ENCODE data around the gene ASF1A.
"Not testable (repeated sequence)": the region's sequence is repeated elsewhere in the genome, so short reads cannot be mapped to it uniquely, and the experiment has no call there.

Gene ASF1A

GRCh38 chr6:118893807-118894424, at the start of gene ASF1A:
ASF1A (plus strand) TSS chr6:118894152; CDS start chr6:118894414, 262 bp downstream.
- DNase-seq (ENCODE audit: low read depth in 2 of 2) = peak; percentile 84 to 88

- no peak for DNase-seq (ENCODE audit: low read depth in 2 of 2)
Observed at GRCh38 chr6:118844915-118845314, 49.0 kb upstream of the ASF1A start.

GRCh38 chr6:118853408-118853807, 40.5 kb upstream of the ASF1A start:
- DNase-seq (ENCODE audit: low read depth in 2 of 2) = no peak

DNA sequence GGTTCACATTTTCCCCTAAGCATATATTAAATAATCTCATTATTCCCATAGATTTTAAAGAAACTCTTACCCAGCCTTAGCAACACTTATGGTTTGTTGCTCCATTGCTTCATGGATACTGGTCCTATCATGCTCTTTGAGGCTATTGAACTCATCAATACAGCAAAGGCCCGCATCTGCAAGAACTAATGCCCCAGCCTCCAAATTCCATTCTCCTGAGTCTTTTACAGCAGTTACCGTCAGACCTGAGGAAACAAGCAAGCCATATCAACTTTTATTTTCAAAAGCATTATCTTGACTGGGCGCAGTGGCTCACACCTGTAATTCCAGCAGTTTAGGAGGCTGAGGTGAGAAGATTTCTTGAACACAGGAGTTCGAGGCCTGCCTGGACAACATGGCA, 37.7 kb upstream of the ASF1A start:
- DNase-seq (ENCODE audit: low read depth in 2 of 2) = no peak

DNA sequence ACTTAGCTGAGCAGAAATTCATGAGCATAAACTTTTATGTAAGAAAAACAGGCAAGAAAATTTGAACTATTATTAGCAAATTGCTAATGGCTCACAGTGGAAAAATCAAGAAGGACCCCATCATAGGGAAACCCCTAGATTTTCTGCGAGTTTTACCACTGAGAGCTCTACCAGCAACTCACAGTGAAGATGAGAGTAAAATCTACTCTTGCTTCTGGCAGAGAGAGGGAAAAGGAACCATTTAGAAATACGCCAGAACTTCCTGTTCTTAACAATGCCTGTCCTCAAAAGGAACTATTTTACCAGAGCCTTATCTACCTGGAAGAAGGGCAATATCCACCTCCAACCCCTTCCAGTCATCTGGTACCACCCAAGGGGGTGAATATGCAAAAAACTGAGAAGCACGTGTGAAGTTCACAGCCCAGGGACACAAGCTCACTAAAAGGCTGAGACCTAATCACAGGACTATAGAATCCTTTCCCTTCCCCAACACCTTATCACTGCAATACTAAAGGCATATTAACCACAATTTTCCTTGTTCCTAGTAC, 34.4 kb upstream of the ASF1A start:
- no peak for DNase-seq (ENCODE audit: low read depth in 2 of 2)

DNA sequence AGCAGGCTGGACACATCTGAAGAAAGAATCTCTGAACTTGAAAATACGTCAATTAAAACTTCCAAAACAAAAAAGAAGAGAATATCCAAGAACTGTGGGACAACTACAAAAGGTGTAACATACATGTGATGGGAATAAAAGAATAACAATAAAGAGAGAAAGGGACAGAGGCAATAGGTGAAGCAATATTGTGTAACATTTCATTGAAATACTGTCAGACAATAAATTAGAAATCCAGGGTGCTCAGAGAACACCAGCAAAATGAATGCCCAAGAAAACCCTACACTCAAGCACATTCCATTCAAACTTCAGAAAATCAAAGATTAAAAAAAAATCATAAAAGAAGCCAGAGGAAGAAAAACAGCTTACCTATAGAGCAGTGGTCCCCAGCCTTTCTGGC, 33.6 kb upstream of the ASF1A start:
- no peak for DNase-seq (ENCODE audit: low read depth in 2 of 2)

DNA sequence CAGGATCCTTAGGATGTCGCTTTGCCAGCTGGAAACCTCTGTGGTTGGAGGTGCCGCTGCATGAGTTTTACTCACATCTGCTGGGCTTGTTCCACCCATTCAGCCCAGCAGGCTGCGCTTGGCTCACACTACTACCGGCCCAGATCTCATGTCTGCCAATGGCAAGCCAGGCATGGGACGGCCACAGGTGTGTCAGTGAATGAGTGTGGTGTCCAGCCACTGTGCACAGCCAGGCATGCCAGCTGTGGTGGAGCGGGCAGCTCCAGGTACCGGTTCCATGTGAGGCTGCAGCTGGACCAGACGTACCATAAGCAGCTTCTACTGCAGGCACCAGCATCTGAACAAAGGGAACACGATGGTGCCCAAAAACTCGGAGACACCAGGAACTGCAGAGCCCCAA, 33.1 kb upstream of the ASF1A start:
- no peak for DNase-seq (ENCODE audit: low read depth in 2 of 2)

DNA sequence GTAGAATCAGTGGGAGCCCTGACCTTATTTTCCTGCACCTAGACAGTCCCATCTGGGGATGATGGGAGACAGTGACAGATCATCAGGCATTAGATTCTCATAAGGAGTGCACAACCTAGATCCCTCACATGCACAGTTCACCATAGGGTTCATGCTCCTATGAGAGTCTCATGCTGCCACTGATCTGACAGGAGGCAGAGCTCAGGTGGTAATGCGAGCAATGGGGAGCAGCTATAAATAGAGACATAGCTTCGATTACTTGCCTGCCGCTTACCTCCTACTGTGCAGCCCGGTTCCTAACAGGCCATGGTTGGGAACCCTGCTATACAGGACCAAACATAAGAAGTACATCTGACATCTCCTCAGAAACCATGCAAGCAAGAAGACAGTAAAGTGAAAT, 31.5 kb upstream of the ASF1A start:
- no peak for DNase-seq (ENCODE audit: low read depth in 2 of 2)

DNA sequence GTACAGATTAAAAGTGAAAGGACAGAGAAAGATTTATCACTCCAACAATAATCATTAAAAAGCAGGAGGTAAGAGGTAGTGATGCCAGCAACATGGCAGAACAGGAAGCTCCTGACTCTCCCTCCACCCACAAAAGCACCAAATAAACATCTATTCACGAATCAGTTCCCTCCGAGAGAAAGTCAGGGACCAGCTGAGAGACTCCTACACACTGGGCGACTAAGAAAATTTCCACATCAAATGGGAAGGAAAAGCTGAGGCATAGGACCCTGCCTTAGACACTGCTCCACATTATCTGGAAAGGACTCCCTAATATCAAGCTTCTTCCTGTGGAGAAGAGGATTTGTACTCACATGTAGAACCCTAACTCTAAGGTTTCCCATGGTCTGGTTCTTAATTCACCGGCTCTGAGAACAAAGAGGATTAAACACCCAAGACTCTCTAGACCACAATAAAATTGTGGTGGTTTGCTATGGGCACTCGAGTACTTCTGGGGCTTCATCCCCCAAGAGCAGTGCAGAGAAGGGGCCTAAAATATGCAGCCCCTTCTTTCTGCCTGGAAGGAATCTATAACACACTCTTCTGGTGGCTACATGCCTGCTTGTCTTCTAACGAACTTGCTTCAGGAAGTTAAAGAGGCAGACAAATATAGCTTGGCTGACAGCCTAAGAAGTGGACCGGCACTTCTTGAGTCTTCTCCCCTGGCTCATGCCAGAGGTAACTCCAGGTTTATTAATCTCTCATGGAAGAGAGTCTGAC, 29.4 kb upstream of the ASF1A start:
- no peak for DNase-seq (ENCODE audit: low read depth in 2 of 2)

DNA sequence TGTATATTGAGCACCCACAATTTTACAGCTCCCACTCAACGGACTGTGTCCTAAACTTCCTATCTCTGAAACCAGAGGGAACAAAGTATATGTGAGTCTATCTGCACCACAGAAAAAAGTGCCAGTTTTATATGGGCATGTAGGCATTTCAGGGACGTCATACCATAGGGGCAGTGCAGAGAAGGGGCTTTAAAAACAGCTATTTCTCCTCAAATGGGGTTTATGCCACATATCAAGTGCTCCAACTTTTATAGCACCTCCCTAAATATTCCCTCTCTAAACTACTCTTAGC, 28.9 kb upstream of the ASF1A start:
- no peak for DNase-seq (ENCODE audit: low read depth in 2 of 2)

DNA sequence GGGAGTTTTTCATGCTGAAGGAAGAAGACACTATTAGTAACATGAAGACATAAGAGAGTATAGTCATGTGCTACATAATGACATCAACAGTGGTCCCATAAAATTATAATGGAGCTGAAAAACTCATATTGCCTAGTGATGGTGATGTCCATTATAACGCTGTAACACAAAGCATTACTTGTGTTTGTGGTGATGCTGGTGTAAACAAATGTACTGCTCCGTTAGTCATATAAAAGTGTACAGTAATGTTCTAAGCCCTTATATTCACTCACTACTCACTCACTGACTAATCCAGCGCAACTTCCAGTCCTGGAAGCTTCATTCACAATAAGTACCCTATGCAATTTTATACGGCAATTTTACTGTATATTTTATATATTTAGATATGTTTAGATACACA, 26.8 kb upstream of the ASF1A start:
- no peak for DNase-seq (ENCODE audit: low read depth in 2 of 2)

DNA sequence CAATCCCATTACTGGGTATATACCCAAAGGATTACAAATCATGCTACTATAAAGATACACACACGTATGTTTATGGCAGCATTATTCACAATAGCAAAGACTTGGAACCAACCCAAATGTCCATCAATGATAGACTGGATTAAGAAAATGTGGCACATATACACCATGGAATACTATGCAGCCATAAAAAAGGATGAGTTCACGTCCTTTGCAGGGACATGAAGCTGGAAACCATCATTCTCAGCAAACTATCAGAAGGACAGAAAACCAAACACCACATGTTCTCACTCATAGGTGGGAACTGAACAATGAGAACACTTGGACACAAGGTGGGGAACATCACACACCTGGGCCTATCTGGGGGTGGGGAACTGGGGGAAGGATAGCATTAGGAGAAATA, 25.1 kb upstream of the ASF1A start:
- not testable (repeated sequence) for DNase-seq (ENCODE audit: low read depth in 2 of 2)

- no peak for DNase-seq (ENCODE audit: low read depth in 2 of 2)
Observed at GRCh38 chr6:118869350-118869749, 24.6 kb upstream of the ASF1A start.

- DNase-seq (ENCODE audit: low read depth in 2 of 2) = no peak
Observed at GRCh38 chr6:118869894-118870589, 23.9 kb upstream of the ASF1A start.

DNA sequence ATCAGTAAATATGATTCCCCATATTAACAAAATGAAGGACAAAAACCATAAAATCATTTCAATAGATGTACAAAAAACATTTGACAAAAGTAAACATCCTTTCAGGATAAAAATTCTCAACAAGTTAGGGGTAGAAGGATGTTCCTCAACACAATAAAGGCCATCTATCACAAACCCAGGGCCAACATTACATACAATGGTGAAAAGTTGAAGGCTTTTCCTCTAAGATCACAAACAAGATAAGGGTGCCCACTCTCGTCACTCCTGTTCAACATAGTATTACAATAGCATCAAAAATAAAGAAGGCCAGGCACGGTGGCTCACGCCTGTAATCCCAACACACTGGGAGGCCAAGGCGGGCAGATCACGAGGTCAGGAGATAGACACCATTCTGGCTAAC, 22.6 kb upstream of the ASF1A start:
- DNase-seq (ENCODE audit: low read depth in 2 of 2) = no peak

- DNase-seq (ENCODE audit: low read depth in 2 of 2) = no peak
Observed at GRCh38 chr6:118872318-118872717, 21.6 kb upstream of the ASF1A start.

DNA sequence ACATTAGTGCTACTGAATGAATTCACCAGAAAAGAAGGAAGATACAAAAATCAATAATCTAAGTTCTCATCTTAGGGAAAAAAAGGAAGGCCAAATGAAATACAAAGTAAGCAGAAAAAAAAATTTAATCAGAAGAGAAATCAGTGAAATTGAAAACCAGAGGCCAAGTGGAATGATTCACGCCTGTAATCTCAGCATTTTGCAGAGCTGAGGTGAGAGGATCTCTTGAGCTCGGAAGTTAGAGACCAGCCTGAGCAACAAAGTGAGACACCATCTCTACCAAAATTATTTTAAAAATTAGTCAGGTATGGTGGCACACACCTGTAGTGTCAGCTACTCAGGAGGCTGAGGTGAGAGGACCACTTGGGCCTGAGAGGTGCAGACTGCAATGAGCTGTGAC, 21.2 kb upstream of the ASF1A start:
- DNase-seq (ENCODE audit: low read depth in 2 of 2) = no peak

DNA sequence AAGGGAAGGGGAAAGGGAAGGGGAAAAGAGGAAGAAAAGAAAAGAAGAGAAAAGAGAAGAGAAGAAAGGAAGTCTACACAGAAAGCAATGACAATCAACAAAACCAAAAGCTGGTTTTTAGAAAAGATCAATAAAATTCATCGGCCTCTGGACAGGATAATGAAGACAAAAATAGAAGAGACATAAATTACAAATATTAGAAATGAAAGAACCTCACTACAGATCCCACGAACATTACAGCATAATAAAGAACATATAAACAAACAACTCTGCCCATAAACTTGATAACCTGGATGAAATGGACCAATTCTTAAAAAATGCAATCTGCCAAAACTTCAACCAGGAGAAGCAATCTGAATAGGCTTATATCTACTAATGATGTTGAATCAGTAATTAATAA, 20.7 kb upstream of the ASF1A start:
- DNase-seq (ENCODE audit: low read depth in 2 of 2) = no peak

DNA sequence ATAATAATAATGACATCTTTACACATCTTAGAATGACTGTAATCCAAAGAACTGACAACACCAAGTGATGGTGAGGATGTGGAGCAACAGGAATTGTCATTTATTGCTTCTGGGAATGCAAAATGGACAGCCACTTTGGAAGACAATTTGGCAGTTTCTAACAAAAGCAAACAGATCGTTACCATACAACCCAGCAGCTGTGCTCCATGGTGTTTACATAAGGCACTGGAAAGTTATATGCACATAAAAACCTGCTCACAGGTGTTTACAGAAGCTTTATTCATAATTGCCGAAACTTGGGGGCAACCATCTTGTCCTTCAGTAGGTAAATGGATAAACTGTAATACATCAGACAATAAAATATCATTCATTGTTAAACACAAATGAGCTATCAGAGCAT, 18.3 kb upstream of the ASF1A start:
- no peak for DNase-seq (ENCODE audit: low read depth in 2 of 2)

DNA sequence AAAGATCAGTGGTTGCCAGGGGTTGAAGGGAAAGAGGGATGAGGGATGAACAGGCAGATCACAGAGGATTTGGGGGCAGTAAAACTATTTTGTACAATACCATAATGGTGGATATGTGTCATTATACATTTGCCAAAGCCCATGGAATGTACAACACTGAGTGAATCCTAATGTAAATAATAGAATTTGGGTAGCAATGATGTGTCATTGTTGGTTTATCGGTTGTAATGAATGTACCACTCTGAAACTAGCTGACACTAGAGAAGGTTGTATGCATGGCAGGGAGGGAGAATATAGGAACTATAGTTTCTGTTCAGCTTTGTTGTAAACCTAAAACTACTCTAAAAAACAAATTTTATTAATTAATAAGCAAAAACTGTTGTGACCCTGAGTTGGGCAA, 17.8 kb upstream of the ASF1A start:
- DNase-seq (ENCODE audit: low read depth in 2 of 2) = no peak

- DNase-seq (ENCODE audit: low read depth in 2 of 2) = no peak
Observed at GRCh38 chr6:118876814-118877213, 17.1 kb upstream of the ASF1A start.

GRCh38 chr6:118877806-118878205, 16.1 kb upstream of the ASF1A start:
- DNase-seq (ENCODE audit: low read depth in 2 of 2) = no peak

Measured in stimulated activated CD8-positive, alpha-beta memory T cell treated with anti-CD3 and anti-CD28 coated beads, Interleukin-7, amount 100 ng/mL, for 1 hour (primary cell).